ENCODE results near the gene GNB3. TPM values are rescaled to one million over a fixed set of nuclear protein-coding genes. Genes with fewer than 3 reads are reported as not detected.
A peak's percentile ranks its signal among the peaks of the same experiment; 100 is the strongest.

GNB3 gene
- total and polyA plus RNA-seq, 9 of the 15 experiments (the other 6 are each of a cell fraction or from before 2014, with no cell fraction given): 1.4 to 5.8 (median 2.0) TPM

DNA sequence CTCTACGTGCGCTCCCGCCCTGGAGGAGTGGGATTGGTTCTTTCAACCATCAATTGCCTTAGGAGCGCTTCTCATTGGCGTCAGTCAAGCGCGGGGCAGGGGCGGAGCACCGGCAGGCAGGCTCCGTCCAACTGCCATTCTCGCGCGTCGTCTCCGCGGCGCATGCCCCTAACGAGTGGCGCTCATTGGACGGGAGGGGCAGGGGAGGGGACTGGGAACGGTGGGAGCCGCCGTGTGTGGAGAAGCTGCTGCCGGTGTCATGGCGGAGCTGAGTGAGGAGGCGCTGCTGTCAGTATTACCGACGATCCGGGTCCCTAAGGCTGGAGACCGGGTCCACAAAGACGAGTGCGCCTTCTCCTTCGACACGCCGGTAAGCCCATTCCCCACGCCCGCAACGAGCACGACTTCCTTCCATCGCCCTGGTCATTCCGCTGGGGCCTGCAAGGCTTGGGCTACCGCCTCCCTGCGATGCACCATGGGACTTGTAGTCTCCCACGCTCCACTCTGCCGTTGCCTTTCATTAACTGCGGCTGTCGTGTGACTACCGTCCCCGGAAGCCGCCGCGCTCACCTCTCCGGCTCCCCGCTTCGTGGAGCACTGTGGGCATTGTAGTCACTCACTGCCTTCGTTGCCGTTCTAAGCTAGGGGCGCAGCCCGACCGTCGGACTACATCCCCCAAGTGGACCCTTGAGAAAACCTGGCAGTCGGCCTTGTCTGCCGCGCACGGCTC, 11.4 kb downstream of the GNB3 start, which contains the start of gene USP5 (continued):
- TF ChIP-seq ZNF165 (CRISPR knock-in tag; IDR thresholded peaks at IDR 0.05; ENCODE audit: borderline replicate concordance): peak; percentile 91
- TF ChIP-seq FOS (IDR thresholded peaks at IDR 0.05; ENCODE audit: extremely low read depth, insufficient read length): peak; percentile 89
- TF ChIP-seq, protein P1, sequence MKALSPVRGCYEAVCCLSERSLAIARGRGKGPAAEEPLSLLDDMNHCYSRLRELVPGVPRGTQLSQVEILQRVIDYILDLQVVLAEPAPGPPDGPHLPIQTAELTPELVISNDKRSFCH (CRISPR knock-in tag; IDR thresholded peaks at IDR 0.05): no peak
- TF ChIP-seq, protein P1 (tag; IDR thresholded peaks at IDR 0.05): peak; percentile 96
- TF ChIP-seq ZNF274 (IDR thresholded peaks at IDR 0.05; ENCODE audit: borderline replicate concordance, low read depth, low read length): no peak
- TF ChIP-seq NR2C1 (IDR thresholded peaks at IDR 0.05): peak; percentile 96
- TF ChIP-seq NR2C1 (tag; IDR thresholded peaks at IDR 0.05): peak; percentile 98
- TF ChIP-seq HDAC3 (IDR thresholded peaks at IDR 0.05; ENCODE audit: borderline replicate concordance, partially characterized antibody): no peak
- no peak for TF ChIP-seq ZNF324 (CRISPR knock-in tag; IDR thresholded peaks at IDR 0.05)
- TF ChIP-seq FOSL1 (tag; conservative IDR thresholded peaks at IDR 0.05): no peak
- TF ChIP-seq, protein P2, sequence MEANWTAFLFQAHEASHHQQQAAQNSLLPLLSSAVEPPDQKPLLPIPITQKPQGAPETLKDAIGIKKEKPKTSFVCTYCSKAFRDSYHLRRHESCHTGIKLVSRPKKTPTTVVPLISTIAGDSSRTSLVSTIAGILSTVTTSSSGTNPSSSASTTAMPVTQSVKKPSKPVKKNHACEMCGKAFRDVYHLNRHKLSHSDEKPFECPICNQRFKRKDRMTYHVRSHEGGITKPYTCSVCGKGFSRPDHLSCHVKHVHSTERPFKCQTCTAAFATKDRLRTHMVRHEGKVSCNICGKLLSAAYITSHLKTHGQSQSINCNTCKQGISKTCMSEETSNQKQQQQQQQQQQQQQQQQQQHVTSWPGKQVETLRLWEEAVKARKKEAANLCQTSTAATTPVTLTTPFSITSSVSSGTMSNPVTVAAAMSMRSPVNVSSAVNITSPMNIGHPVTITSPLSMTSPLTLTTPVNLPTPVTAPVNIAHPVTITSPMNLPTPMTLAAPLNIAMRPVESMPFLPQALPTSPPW (CRISPR knock-in tag; IDR thresholded peaks at IDR 0.05): peak; percentile 77
- peak; percentile 66 for TF ChIP-seq NEUROD1 (IDR thresholded peaks at IDR 0.05; ENCODE audit: borderline replicate concordance, low read depth, low read length, partially characterized antibody)
- TF ChIP-seq, protein P3, sequence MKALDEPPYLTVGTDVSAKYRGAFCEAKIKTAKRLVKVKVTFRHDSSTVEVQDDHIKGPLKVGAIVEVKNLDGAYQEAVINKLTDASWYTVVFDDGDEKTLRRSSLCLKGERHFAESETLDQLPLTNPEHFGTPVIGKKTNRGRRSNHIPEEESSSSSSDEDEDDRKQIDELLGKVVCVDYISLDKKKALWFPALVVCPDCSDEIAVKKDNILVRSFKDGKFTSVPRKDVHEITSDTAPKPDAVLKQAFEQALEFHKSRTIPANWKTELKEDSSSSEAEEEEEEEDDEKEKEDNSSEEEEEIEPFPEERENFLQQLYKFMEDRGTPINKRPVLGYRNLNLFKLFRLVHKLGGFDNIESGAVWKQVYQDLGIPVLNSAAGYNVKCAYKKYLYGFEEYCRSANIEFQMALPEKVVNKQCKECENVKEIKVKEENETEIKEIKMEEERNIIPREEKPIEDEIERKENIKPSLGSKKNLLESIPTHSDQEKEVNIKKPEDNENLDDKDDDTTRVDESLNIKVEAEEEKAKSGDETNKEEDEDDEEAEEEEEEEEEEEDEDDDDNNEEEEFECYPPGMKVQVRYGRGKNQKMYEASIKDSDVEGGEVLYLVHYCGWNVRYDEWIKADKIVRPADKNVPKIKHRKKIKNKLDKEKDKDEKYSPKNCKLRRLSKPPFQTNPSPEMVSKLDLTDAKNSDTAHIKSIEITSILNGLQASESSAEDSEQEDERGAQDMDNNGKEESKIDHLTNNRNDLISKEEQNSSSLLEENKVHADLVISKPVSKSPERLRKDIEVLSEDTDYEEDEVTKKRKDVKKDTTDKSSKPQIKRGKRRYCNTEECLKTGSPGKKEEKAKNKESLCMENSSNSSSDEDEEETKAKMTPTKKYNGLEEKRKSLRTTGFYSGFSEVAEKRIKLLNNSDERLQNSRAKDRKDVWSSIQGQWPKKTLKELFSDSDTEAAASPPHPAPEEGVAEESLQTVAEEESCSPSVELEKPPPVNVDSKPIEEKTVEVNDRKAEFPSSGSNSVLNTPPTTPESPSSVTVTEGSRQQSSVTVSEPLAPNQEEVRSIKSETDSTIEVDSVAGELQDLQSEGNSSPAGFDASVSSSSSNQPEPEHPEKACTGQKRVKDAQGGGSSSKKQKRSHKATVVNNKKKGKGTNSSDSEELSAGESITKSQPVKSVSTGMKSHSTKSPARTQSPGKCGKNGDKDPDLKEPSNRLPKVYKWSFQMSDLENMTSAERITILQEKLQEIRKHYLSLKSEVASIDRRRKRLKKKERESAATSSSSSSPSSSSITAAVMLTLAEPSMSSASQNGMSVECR (CRISPR knock-in tag; IDR thresholded peaks at IDR 0.05): peak; percentile 78; the same call in 1 of the 2 replicates
- no peak for TF ChIP-seq ZC3H11A (IDR thresholded peaks at IDR 0.05; ENCODE audit: low read depth, low read length)

All from K562 (cell line).